ENCODE measurements around the gene DAB2IP.
"Not testable (repeated sequence)": the region's sequence is repeated elsewhere in the genome, so short reads cannot be mapped to it uniquely, and the experiment has no call there.

Gene DAB2IP

GRCh38 chr9:121721770-121722169 is 70.3 kb downstream of the DAB2IP start:
- no peak for DNase-seq (ENCODE audit: low read depth in 1 of 2, low spot score in 1 of 2)

DNA sequence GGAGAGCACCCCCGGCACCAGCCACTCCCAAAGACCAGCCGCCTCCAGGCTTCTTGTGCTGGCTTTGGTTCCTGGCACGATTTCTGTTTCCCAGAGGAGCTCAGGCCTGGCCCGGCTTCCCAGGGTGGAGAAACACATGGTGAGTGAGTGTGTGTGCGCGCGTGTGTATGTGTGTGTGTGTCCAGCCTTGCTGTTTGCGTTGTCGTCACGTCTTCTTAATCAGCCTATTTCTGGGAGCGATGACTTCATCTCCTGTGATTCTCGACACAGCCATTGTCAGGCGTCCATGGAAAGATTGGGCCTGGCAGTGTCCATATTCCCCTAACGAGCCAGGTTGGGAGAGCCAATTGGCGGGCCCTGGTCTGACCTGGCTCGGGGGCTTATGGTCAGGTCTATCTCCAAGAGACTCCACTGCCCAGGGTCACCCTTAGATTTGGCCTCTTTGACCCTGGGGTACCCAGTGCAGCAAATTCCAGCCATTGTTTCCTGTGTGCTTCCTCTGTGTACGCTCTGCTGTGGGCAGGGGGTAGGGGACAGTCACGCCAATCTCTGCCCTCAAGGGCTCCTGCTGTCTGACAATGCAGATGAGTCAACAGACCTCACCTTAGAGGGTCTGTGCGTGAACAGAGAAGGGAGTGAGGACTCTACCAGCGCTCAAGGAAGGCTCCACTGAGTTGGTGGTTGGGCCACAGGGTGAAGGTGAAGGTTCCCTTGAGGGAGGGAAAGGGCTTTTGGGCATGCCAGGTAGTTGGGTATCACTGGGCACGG is 73.8 kb downstream of the DAB2IP start:
- DNase-seq (ENCODE audit: low read depth in 1 of 2, low spot score in 1 of 2) = no peak

DNA sequence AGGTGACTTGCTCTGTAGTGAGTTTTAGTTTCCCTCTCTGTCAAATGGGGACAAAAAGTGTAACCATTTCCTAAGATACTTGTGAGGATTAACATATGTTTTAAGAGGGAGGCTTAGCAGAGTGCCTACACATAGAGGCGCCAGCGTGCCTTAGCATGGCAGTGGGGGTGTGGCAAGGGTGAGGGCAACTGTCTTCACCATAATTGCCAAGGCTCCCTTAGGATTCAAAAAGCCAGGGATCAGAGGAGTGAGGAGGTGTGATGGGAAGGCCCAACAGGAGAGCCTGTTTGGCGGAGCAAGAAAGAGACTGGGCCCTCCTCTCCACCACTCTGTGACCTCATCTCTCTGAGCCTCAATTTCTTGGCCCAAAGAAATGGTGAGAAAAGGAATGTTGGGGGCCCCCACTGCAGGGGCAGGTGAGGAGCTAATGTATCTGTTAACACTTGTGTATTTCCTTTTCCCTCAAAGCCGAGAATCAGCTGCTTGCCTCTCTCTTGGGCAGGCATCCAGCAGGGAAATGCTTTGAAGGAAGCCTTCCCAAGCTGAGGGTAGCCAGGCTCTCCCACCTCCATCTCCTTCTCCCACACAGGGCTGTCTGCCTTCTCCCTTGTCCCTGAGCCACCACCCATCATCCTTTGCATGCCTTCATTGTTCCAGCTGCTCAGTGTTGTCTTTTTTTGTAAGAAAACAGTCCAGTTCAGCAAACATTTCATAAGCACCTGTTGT is 76.0 kb downstream of the DAB2IP start:
- no peak for DNase-seq (ENCODE audit: low read depth in 1 of 2, low spot score in 1 of 2)

DNA sequence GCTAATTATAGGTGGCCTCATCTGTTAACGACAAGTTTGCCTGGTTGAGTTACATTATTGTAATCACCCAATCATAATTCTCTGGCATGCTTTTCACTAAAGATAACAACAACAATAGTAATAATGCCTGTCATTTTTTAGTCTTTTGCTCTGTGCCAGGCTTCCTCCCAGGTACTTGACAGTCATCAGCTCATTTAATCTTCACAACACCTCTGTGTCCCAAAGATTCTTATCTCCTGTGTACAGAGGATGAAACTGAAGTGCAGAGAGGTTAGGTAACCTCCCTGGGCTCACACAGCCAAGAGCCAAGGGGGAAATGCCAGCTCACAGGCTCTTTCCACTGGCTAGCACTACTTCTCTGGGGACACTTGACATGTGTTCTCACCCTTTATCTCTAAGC is 77.5 kb downstream of the DAB2IP start:
- no peak for DNase-seq (ENCODE audit: low read depth in 1 of 2, low spot score in 1 of 2)

DNA sequence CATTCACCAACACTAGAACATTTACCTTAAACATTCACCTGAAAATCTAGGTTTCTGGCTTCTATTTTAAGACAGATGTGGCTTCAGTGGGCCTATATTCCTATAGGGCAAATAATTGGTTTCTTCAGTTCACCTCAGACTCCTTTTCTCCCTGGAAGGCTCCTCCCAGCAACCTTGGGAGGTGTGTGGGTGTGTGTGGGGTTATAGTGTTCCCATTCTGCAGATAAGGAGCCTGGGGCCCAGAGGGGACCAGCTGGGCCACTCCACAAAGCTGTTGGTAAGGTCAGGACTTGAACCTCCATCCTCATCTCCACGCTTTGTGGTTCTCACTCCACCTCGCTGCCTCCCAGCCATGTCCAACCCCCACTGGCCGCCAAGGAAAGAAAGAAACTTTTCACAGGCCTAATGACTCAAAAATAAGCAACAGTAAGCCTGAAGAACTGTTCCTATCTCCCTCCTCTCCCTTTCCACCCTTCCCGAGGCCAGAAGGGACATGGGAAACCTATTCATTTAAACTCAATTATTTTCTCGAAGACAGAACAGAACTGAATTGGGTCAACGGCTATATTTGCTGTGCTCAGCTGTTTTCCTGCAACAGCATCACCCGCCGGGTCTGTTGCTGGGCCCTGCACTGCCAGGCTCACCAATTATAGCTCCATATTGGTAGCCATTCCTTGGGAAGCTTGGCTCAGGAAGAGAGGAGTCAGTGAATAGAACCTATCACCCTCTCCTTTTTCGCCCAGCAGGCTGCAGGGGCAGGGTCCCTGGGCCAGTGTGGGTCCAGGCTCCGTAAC is 78.5 kb downstream of the DAB2IP start:
- no peak for DNase-seq (ENCODE audit: low read depth in 1 of 2, low spot score in 1 of 2)

- DNase-seq (ENCODE audit: low read depth in 1 of 2, low spot score in 1 of 2) = no peak
Measured at GRCh38 chr9:121731090-121731489, 79.7 kb downstream of the DAB2IP start.

- no peak for DNase-seq (ENCODE audit: low read depth in 1 of 2, low spot score in 1 of 2)
Measured at GRCh38 chr9:121731919-121732318, 80.5 kb downstream of the DAB2IP start.

- DNase-seq (ENCODE audit: low read depth in 1 of 2, low spot score in 1 of 2) = no peak
Measured at GRCh38 chr9:121732389-121732788, 81.0 kb downstream of the DAB2IP start.

GRCh38 chr9:121732886-121733285 is 81.5 kb downstream of the DAB2IP start:
- no peak for DNase-seq (ENCODE audit: low read depth in 1 of 2, low spot score in 1 of 2)

- no peak for DNase-seq (ENCODE audit: low read depth in 1 of 2, low spot score in 1 of 2)
Measured at GRCh38 chr9:121734465-121734864, 83.0 kb downstream of the DAB2IP start.

GRCh38 chr9:121735065-121735792 is 83.8 kb downstream of the DAB2IP start:
- no peak for DNase-seq (ENCODE audit: low read depth in 1 of 2, low spot score in 1 of 2)

DNA sequence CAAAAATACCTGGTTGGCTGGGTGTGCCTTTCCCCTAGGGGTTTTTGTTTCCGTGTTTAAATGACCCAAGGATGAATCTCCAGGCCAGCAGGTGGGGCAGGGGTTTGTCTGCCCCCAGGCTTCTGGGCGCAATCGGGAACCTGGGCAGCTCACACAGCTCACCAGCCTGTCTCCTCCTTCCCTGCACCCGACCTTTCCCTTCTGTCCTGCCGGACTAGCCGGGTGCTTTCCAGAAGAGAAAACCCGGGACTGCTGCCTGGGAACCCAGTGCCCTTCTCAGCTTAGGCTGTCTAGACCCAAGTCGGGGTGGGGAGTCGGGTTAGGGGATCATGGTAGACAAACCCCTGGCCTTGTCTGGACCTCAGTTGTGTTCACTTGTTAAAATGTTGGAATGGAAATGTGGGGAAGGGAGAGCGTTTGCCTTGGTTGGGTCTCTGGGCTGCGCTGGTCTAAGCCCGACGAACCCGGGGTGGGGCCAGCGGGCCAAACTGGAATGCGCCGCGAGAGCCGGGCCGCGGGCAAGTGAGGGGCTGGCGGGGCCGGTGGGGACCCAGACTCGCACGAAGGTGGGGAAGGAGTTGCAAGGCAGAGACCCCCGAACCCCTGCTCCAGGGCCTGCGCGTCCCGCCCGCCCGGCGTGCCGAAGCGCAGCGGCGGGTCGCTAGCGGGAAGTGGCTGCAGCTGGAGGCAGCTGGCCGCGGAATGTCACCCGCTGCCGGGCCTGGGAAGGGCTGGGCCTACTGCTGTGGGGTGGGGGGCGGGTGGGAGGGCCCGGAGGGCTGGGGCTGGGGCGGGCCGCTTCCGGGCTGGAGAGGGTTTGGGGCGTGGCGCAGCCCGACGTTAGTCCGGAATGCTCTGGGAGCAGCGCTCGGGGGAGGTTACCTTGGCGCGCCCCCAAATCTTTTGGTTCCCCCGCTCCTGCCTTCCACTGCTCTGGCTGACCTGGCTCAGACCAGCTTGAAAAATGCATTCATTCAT is 84.6 kb downstream of the DAB2IP start:
- no peak for DNase-seq (ENCODE audit: low read depth in 1 of 2, low spot score in 1 of 2)

DNA sequence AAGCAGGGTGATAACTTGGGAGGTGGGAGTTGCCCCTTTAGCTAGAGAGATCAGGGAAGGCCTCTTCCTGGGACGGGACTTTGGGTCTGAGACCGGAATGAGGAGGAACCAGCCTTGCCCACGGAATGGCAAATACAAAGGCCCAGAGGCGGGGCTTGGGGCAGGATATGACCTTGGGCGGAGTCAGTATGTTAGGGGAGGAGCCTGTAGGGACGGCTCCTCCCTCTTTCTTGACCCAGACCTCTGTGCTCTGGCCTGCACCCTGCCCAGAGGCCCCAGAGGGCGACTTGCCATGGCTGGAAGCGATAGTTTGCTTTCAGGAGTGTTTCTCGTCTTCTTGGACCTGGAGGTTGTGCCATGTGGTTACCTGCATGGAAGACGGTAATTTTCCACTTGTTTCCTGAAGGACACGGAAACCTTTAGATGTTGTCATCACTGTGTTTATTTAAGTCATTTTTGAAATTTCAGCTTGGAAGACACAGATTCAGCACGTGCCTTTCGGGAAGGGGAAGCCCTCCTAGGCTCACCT is 85.6 kb downstream of the DAB2IP start:
- DNase-seq (ENCODE audit: low read depth in 1 of 2, low spot score in 1 of 2) = no peak

GRCh38 chr9:121737481-121737931 is 86.1 kb downstream of the DAB2IP start:
- DNase-seq (ENCODE audit: low read depth in 1 of 2, low spot score in 1 of 2) = no peak

DNA sequence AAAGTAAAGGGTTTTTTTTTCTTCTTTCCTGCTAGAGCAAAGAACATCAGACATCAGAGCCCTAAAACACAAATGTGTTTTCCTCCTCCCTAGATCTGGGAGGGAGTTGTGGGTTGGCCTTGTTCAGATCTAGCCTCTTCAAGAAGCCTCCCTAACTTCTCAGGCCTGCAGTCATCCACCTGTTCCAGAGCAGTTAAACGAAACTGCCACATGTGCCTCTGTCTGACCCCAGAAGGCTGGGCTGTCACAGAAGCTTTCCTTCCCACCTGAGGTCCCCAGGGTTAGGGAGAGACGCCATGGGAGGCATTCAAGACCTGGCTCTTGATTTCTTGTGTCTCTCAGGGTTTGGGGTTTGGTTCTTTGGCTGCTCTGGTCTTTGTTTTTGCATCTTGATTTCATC is 87.0 kb downstream of the DAB2IP start:
- DNase-seq (ENCODE audit: low read depth in 1 of 2, low spot score in 1 of 2) = no peak

GRCh38 chr9:121738968-121739367 is 87.5 kb downstream of the DAB2IP start:
- no peak for DNase-seq (ENCODE audit: low read depth in 1 of 2, low spot score in 1 of 2)

DNA sequence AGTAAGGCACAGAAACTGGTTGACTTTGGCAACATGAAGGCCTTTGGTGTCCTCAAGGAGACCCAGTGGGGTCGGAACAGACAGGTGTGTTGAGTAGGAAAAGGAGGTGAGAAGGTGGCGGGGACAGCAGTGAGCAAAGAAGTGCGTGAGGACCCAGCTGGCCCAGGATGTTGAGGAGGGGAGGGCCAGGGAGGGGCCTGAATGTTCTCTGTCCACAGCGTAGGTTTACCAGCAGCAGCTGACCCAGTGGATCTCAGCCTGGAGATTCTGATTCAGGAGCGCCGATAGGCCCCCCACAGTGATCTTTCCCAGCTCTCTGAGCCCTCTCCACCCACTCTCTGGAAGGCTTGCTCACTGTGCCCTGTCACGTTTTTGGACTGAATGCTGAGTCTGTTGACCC is 88.5 kb downstream of the DAB2IP start:
- no peak for DNase-seq (ENCODE audit: low read depth in 1 of 2, low spot score in 1 of 2)

GRCh38 chr9:121741228-121741918 is 89.9 kb downstream of the DAB2IP start:
- no peak for DNase-seq (ENCODE audit: low read depth in 1 of 2, low spot score in 1 of 2)

GRCh38 chr9:121741919-121742283 is 90.5 kb downstream of the DAB2IP start:
- DNase-seq (ENCODE audit: low read depth in 1 of 2, low spot score in 1 of 2) = not testable (repeated sequence)

All from stimulated activated CD4-positive, alpha-beta T cell treated with anti-CD3 and anti-CD28 coated beads, Interleukin-15, amount 100 ng/mL, for 1 hour (primary cell).